ENCODE measurements around the gene RAB17.

RAB17 gene

GRCh38 chr2:237591141-237591881 lies 777 bp upstream of the RAB17 start:
- Histone ChIP-seq H3K27me3 (ENCODE audit: control insufficient read depth in 1 of 2, insufficient read depth in 2 of 2, low read length in 2 of 2) (no peaks in the 10 kb centered on the region), H3K27ac (ENCODE audit: low read depth, low read length) (peak overlapping the region; percentile 89), H3K9ac (ENCODE audit: low read depth in 1 of 2, low read length in 2 of 2) (peak overlapping the region; percentile 10 to 70), H3K4me1 (ENCODE audit: control insufficient read depth in 1 of 2, insufficient read depth in 2 of 2, low read length in 2 of 2) (peaks cover 16 to 22% of the 10 kb centered on the region in 2 donors), H3K4me3 (ENCODE audit: low read depth in 1 of 2, low read length in 2 of 2) (peak overlapping the region; percentile 83 to 85), H3K36me3 (ENCODE audit: control insufficient read depth in 1 of 2, insufficient read depth in 2 of 2, low read length in 2 of 2) (no peaks in the 10 kb centered on the region), H3K9me3 (ENCODE audit: control insufficient read depth in 1 of 2, low read length in 2 of 2) (no peaks in the 10 kb centered on the region)

DNA sequence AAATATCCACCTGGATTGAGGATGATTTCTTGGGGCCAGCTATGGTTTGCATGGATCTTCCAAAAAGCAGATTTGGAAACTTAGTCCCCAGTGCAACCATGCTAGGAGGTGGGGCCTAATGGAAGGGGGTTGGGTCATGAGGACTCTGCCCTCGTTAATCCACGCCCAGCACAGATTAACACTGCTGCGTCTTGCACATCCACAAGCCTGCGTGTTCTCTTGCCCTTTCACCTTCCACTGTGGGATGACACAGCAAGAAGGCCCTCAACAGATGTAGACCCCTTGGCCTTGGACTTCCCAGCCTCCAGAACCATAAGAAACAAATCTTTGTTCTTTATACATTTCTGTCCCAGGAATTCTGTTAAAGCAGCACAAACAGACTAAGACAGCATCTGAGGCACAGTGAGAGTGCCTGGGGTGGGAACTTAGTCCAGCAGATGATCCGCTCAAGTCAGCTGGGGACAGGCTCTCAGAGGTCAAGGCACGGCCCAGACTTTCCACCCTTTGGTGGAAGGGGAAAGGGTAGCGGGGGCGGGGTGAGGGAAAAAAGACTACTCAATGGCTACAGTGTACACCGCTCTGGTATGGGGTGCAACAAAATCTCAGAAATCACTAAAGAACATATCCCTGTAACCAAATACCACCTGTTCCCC lies 2.4 kb downstream of the RAB17 start:
- Histone ChIP-seq H3K9ac (ENCODE audit: low read depth in 1 of 2, low read length in 2 of 2) (no peak overlapping the region), H3K27me3 (ENCODE audit: control insufficient read depth in 1 of 2, insufficient read depth in 2 of 2, low read length in 2 of 2) (no peaks in the 10 kb centered on the region), H3K27ac (ENCODE audit: low read depth, low read length) (no peak overlapping the region), H3K4me3 (ENCODE audit: low read depth in 1 of 2, low read length in 2 of 2) (peak overlapping the region in 1 of 2 donors; percentile 2), H3K9me3 (ENCODE audit: control insufficient read depth in 1 of 2, low read length in 2 of 2) (no peaks in the 10 kb centered on the region), H3K4me1 (ENCODE audit: control insufficient read depth in 1 of 2, insufficient read depth in 2 of 2, low read length in 2 of 2) (peaks cover 6 to 12% of the 10 kb centered on the region in 2 donors), H3K36me3 (ENCODE audit: control insufficient read depth in 1 of 2, insufficient read depth in 2 of 2, low read length in 2 of 2) (peaks cover 0 to 5% of the 10 kb centered on the region in 2 donors)

- Histone ChIP-seq H3K9ac (ENCODE audit: low read depth in 1 of 2, low read length in 2 of 2) (no peak overlapping the region), H3K36me3 (ENCODE audit: control insufficient read depth in 1 of 2, insufficient read depth in 2 of 2, low read length in 2 of 2) (peaks cover 0 to 9% of the 10 kb centered on the region in 2 donors), H3K9me3 (ENCODE audit: control insufficient read depth in 1 of 2, low read length in 2 of 2) (no peaks in the 10 kb centered on the region), H3K4me1 (ENCODE audit: control insufficient read depth in 1 of 2, insufficient read depth in 2 of 2, low read length in 2 of 2) (peaks cover 10% of the 10 kb centered on the region in 2 donors), H3K27me3 (ENCODE audit: control insufficient read depth in 1 of 2, insufficient read depth in 2 of 2, low read length in 2 of 2) (no peaks in the 10 kb centered on the region), H3K27ac (ENCODE audit: low read depth, low read length) (no peak overlapping the region), H3K4me3 (ENCODE audit: low read depth in 1 of 2, low read length in 2 of 2) (no peak overlapping the region)
Observed at GRCh38 chr2:237585590-237586221, 4.8 kb downstream of the RAB17 start.

DNA sequence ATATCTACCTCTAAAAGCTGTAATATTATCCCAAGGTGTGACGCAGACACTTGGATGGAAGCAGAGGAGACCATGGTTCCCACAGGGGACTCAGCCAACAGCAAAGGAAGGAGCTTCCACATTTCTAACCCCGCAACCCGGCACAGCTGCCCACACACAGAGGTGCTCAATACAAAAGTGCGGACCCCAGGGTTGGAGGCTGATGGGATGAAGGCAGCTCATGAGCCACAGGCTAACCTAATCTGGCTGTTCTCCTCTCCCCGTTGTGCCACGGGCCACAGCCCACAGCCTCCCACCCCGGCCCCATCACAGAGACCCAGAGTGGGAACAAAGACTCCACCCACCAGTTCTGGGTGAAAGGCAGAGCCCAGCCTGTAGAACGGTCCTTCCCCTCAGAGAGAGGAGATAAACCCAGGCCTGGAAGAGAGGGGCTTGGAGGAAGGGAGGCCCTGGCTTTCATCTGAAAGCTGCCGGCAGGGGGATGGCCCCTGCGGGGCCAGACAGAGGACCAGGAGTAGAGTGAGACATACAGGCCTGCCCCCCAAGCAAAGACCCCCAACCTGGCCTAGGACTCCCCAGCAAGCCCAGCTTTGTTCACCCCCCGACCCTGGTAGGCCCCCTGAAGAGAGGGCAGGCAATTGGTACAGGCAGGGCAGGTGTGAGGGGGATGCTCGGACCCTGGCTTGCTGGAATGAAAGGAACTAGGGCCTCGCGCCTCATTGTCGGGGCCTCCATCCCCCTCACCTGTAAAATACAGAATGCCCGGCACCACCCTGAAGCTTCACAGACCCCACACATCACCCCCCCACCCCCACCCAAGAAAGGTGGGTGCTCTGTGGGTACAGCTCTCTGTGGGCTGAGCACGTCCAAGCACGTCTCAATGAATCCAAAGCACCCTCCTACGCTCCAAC lies 6.9 kb downstream of the RAB17 start:
- H3K27me3 ChIP-seq (ENCODE audit: control insufficient read depth in 1 of 2, insufficient read depth in 2 of 2, low read length in 2 of 2): no peaks in the 10 kb centered on the region
- H3K9me3 ChIP-seq (ENCODE audit: control insufficient read depth in 1 of 2, low read length in 2 of 2): no peaks in the 10 kb centered on the region

GRCh38 chr2:237581751-237582746 lies 8.5 kb downstream of the RAB17 start:
- H3K9me3 ChIP-seq (ENCODE audit: control insufficient read depth in 1 of 2, low read length in 2 of 2): no peaks in the 10 kb centered on the region
- no peak overlapping the region for H3K27ac ChIP-seq (ENCODE audit: low read depth, low read length)
- no peak overlapping the region for H3K4me3 ChIP-seq (ENCODE audit: low read depth in 1 of 2, low read length in 2 of 2)
- peaks cover 0 to 18% of the 10 kb centered on the region in 2 donors for H3K36me3 ChIP-seq (ENCODE audit: control insufficient read depth in 1 of 2, insufficient read depth in 2 of 2, low read length in 2 of 2)
- no peaks in the 10 kb centered on the region for H3K27me3 ChIP-seq (ENCODE audit: control insufficient read depth in 1 of 2, insufficient read depth in 2 of 2, low read length in 2 of 2)
- H3K9ac ChIP-seq (ENCODE audit: low read depth in 1 of 2, low read length in 2 of 2): no peak overlapping the region
- peaks cover 5 to 9% of the 10 kb centered on the region in 2 donors for H3K4me1 ChIP-seq (ENCODE audit: control insufficient read depth in 1 of 2, insufficient read depth in 2 of 2, low read length in 2 of 2)

More for the DNA sequence above, 6.9 kb downstream of the RAB17 start:
- no peak overlapping the region for H3K4me3 ChIP-seq (ENCODE audit: low read depth in 1 of 2, low read length in 2 of 2)
- H3K27ac ChIP-seq (ENCODE audit: low read depth, low read length): no peak overlapping the region
- no peak overlapping the region for H3K9ac ChIP-seq (ENCODE audit: low read depth in 1 of 2, low read length in 2 of 2)
- H3K4me1 ChIP-seq (ENCODE audit: control insufficient read depth in 1 of 2, insufficient read depth in 2 of 2, low read length in 2 of 2): peaks cover 5 to 10% of the 10 kb centered on the region in 2 donors
- H3K36me3 ChIP-seq (ENCODE audit: control insufficient read depth in 1 of 2, insufficient read depth in 2 of 2, low read length in 2 of 2): peaks cover 0 to 9% of the 10 kb centered on the region in 2 donors

- H3K27ac ChIP-seq (ENCODE audit: low read depth, low read length): no peak overlapping the region
- peaks cover 0 to 22% of the 10 kb centered on the region in 2 donors for H3K36me3 ChIP-seq (ENCODE audit: control insufficient read depth in 1 of 2, insufficient read depth in 2 of 2, low read length in 2 of 2)
- H3K27me3 ChIP-seq (ENCODE audit: control insufficient read depth in 1 of 2, insufficient read depth in 2 of 2, low read length in 2 of 2): no peaks in the 10 kb centered on the region
- H3K9ac ChIP-seq (ENCODE audit: low read depth in 1 of 2, low read length in 2 of 2): no peak overlapping the region
- no peak overlapping the region for H3K4me3 ChIP-seq (ENCODE audit: low read depth in 1 of 2, low read length in 2 of 2)
- no peaks in the 10 kb centered on the region for H3K9me3 ChIP-seq (ENCODE audit: control insufficient read depth in 1 of 2, low read length in 2 of 2)
- peaks cover 3 to 5% of the 10 kb centered on the region in 2 donors for H3K4me1 ChIP-seq (ENCODE audit: control insufficient read depth in 1 of 2, insufficient read depth in 2 of 2, low read length in 2 of 2)
Observed at GRCh38 chr2:237581326-237581725, 9.2 kb downstream of the RAB17 start.

GRCh38 chr2:237577956-237578870 lies 12.3 kb downstream of the RAB17 start:
- no peaks in the 10 kb centered on the region for H3K27me3 ChIP-seq (ENCODE audit: control insufficient read depth in 1 of 2, insufficient read depth in 2 of 2, low read length in 2 of 2)
- peaks cover 0 to 17% of the 10 kb centered on the region in 2 donors for H3K36me3 ChIP-seq (ENCODE audit: control insufficient read depth in 1 of 2, insufficient read depth in 2 of 2, low read length in 2 of 2)
- no peak overlapping the region for H3K27ac ChIP-seq (ENCODE audit: low read depth, low read length)
- H3K9ac ChIP-seq (ENCODE audit: low read depth in 1 of 2, low read length in 2 of 2): no peak overlapping the region
- peaks cover 5 to 8% of the 10 kb centered on the region in 2 donors for H3K4me1 ChIP-seq (ENCODE audit: control insufficient read depth in 1 of 2, insufficient read depth in 2 of 2, low read length in 2 of 2)
- H3K9me3 ChIP-seq (ENCODE audit: control insufficient read depth in 1 of 2, low read length in 2 of 2): no peaks in the 10 kb centered on the region
- H3K4me3 ChIP-seq (ENCODE audit: low read depth in 1 of 2, low read length in 2 of 2): no peak overlapping the region

- Histone ChIP-seq H3K4me1 (ENCODE audit: control insufficient read depth in 1 of 2, insufficient read depth in 2 of 2, low read length in 2 of 2) (peaks cover 2 to 12% of the 10 kb centered on the region in 2 donors), H3K27ac (ENCODE audit: low read depth, low read length) (no peak overlapping the region), H3K4me3 (ENCODE audit: low read depth in 1 of 2, low read length in 2 of 2) (no peak overlapping the region), H3K9me3 (ENCODE audit: control insufficient read depth in 1 of 2, low read length in 2 of 2) (no peaks in the 10 kb centered on the region), H3K27me3 (ENCODE audit: control insufficient read depth in 1 of 2, insufficient read depth in 2 of 2, low read length in 2 of 2) (no peaks in the 10 kb centered on the region), H3K9ac (ENCODE audit: low read depth in 1 of 2, low read length in 2 of 2) (no peak overlapping the region), H3K36me3 (ENCODE audit: control insufficient read depth in 1 of 2, insufficient read depth in 2 of 2, low read length in 2 of 2) (peaks cover 0 to 17% of the 10 kb centered on the region in 2 donors)
Observed at GRCh38 chr2:237577458-237577857, 13.1 kb downstream of the RAB17 start.

Data from duodenal mucosa (tissue), 2 donors.